ENCODE measurements around the gene ZFAND6.

- TF ChIP-seq CTCF (conservative IDR thresholded peaks at IDR 0.05; ENCODE audit: low read length) (no peak), EZH2phosphoT487 (IDR thresholded peaks at IDR 0.05; ENCODE audit: borderline replicate concordance) (no peak)
These were observed 47.7 kb downstream of the ZFAND6 start for GRCh38 chr15:80107204-80107603.
